ENCODE data around the gene ARL3. TPM values are rescaled to one million over a fixed set of nuclear protein-coding genes. Genes with fewer than 3 reads are reported as not detected.

The ARL3 gene
- total RNA-seq, 1 experiment from 2014 or later, result 16.5 TPM

GRCh38 chr10:102683736-102684135 lies 30.5 kb downstream of the ARL3 start:
- H4K91ac ChIP-seq (ENCODE audit: insufficient read length, low read depth, low read length), result no peak overlapping the region
- Mint-ChIP-seq H3K36me3 (ENCODE audit: insufficient read depth in 1 of 3, low read depth in 3 of 3) (peaks cover 16 to 46% (median 36%) of the 10 kb centered on the region in 3 experiments; a peak in 6 of 7 replicates), H3K4me1 (peaks cover 8 to 14% of the 10 kb centered on the region in 2 experiments), H3K27me3 (ENCODE audit: low read depth) (no peaks in the 10 kb centered on the region), H3K9me3 (no peaks in the 10 kb centered on the region), H3K27ac (no peak overlapping the region), H3K4me3 (no peak overlapping the region)
- no peak overlapping the region for H2AFZ ChIP-seq (ENCODE audit: low read length)
- no peaks in the 10 kb centered on the region for H3K4me1 ChIP-seq (ENCODE audit: insufficient read depth, low read length)
- H2BK20ac ChIP-seq (ENCODE audit: low read depth, low read length, poor library complexity, severe bottlenecking), result no peak overlapping the region
- H3K79me2 ChIP-seq (ENCODE audit: insufficient read depth, low read length), result no peaks in the 10 kb centered on the region
- H3K27me3 ChIP-seq (ENCODE audit: insufficient read depth, low read length), result no peaks in the 10 kb centered on the region
- no peak overlapping the region for H3K4ac ChIP-seq (ENCODE audit: low read depth, low read length)
- H3K23me2 ChIP-seq (ENCODE audit: insufficient read length, low read depth, low read length, poor library complexity, severe bottlenecking), result no peaks in the 10 kb centered on the region
- H2BK15ac ChIP-seq (ENCODE audit: low read depth, low read length), result no peak overlapping the region
- H3K18ac ChIP-seq (ENCODE audit: insufficient read length, low read depth, low read length), result no peak overlapping the region
- no peak overlapping the region for H3K23ac ChIP-seq (ENCODE audit: insufficient read length, low read depth, low read length)
- H3T11ph ChIP-seq (ENCODE audit: low read length), result no peak overlapping the region
- H2BK12ac ChIP-seq (ENCODE audit: insufficient read length, low read depth, low read length), result no peak overlapping the region
- no peak overlapping the region for H2BK120ac ChIP-seq (ENCODE audit: low read depth, low read length, poor library complexity, severe bottlenecking)
- no peak overlapping the region for H4K8ac ChIP-seq (replicated peaks; ENCODE audit: insufficient read length, low read depth, low read length)
- DNase-seq, result no peak
- H4K20me1 ChIP-seq (ENCODE audit: control insufficient read depth, insufficient read depth, insufficient read length), result no peaks in the 10 kb centered on the region
- no peak overlapping the region for H3K14ac ChIP-seq (ENCODE audit: insufficient read depth, low read length)
- H3K79me1 ChIP-seq (ENCODE audit: insufficient read depth, low read depth, low read length, poor library complexity, severe bottlenecking), result no peaks in the 10 kb centered on the region
- no peak overlapping the region for H2AK5ac ChIP-seq (ENCODE audit: insufficient read length, low read length)
- no peak overlapping the region for H3K27ac ChIP-seq (ENCODE audit: insufficient read length, low read depth, low read length)
- H3K56ac ChIP-seq (ENCODE audit: insufficient read length, low read depth, low read length), result no peak overlapping the region
- no peak for TF ChIP-seq CTCF (conservative IDR thresholded peaks at IDR 0.05)
- H3K9ac ChIP-seq (ENCODE audit: extremely low read depth, insufficient read length, low read length), result no peak overlapping the region
- no peak overlapping the region for H2BK5ac ChIP-seq (ENCODE audit: insufficient read length, low read length)
- no peaks in the 10 kb centered on the region for H3K9me3 ChIP-seq (ENCODE audit: control insufficient read depth, low read depth, low read length)
- no CpG with 5 or more reads among the region's 5 CpGs for WGBS (ENCODE audit: extremely low coverage, insufficient read length, low lambda C conversion rate)
- no peak overlapping the region for H4K5ac ChIP-seq (ENCODE audit: insufficient read length, low read depth, low read length)
- no peak overlapping the region for H3K4me2 ChIP-seq (ENCODE audit: insufficient read depth, insufficient read length, low read length)
